Fibroblast of the aortic adventitia (primary cell): ENCODE results near the gene OASL. TPM values are rescaled to one million over a fixed set of nuclear protein-coding genes. Genes with fewer than 3 reads are reported as not detected.

Experiments
- DNase-seq: peaks from one replicate; pipeline ENCODE4 v3.0.0-alpha.2; 2010; ENCODE audit warnings: low read depth
- H3K4me3 ChIP-seq: 2 replicates; pipeline ENCODE4 v1.5.1; 2011; ENCODE audit warnings: low read depth, mild to moderate bottlenecking, control low read depth, low read length, moderate library complexity
- total RNA-seq: library from RNA; depleted of rRNA; stranded (reverse); fragments of >200 nt; gene quantifications from 2 replicates; pipeline ENCODE4 v1.2.3, GENCODE V29; 2012; ENCODE audit warnings: low replicate concordance
- TF ChIP-seq, protein P1 (sequence below): IDR thresholded peaks from 2 replicates; pipeline ENCODE4 v1.5.1; 2011; ENCODE audit warnings: mild to moderate bottlenecking, low read length, control low read depth, inconsistent platforms; ENCODE audit not compliant: insufficient read depth

Gene OASL
- total RNA-seq, 1 donor, result not detected

GRCh38 chr12:121001841-121002483 is 37.1 kb downstream of the OASL start:
- no peak overlapping the region for H3K4me3 ChIP-seq
- no peak for DNase-seq
- TF ChIP-seq, protein P1, sequence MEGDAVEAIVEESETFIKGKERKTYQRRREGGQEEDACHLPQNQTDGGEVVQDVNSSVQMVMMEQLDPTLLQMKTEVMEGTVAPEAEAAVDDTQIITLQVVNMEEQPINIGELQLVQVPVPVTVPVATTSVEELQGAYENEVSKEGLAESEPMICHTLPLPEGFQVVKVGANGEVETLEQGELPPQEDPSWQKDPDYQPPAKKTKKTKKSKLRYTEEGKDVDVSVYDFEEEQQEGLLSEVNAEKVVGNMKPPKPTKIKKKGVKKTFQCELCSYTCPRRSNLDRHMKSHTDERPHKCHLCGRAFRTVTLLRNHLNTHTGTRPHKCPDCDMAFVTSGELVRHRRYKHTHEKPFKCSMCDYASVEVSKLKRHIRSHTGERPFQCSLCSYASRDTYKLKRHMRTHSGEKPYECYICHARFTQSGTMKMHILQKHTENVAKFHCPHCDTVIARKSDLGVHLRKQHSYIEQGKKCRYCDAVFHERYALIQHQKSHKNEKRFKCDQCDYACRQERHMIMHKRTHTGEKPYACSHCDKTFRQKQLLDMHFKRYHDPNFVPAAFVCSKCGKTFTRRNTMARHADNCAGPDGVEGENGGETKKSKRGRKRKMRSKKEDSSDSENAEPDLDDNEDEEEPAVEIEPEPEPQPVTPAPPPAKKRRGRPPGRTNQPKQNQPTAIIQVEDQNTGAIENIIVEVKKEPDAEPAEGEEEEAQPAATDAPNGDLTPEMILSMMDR, result no peak

DNA sequence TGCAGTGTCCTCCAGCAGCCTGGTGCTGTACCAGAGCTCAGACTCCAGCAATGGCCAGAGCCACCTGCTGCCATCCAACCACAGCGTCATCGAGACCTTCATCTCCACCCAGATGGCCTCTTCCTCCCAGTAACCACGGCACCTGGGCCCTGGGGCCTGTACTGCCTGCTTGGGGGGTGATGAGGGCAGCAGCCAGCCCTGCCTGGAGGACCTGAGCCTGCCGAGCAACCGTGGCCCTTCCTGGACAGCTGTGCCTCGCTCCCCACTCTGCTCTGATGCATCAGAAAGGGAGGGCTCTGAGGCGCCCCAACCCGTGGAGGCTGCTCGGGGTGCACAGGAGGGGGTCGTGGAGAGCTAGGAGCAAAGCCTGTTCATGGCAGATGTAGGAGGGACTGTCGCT is 38.0 kb downstream of the OASL start:
- no peak for DNase-seq
- H3K4me3 ChIP-seq, result no peak overlapping the region
- TF ChIP-seq, protein P1, result no peak

GRCh38 chr12:121000530-121000929 is 38.5 kb downstream of the OASL start:
- H3K4me3 ChIP-seq, result no peak overlapping the region
- no peak for DNase-seq
- TF ChIP-seq, protein P1, result no peak

DNA sequence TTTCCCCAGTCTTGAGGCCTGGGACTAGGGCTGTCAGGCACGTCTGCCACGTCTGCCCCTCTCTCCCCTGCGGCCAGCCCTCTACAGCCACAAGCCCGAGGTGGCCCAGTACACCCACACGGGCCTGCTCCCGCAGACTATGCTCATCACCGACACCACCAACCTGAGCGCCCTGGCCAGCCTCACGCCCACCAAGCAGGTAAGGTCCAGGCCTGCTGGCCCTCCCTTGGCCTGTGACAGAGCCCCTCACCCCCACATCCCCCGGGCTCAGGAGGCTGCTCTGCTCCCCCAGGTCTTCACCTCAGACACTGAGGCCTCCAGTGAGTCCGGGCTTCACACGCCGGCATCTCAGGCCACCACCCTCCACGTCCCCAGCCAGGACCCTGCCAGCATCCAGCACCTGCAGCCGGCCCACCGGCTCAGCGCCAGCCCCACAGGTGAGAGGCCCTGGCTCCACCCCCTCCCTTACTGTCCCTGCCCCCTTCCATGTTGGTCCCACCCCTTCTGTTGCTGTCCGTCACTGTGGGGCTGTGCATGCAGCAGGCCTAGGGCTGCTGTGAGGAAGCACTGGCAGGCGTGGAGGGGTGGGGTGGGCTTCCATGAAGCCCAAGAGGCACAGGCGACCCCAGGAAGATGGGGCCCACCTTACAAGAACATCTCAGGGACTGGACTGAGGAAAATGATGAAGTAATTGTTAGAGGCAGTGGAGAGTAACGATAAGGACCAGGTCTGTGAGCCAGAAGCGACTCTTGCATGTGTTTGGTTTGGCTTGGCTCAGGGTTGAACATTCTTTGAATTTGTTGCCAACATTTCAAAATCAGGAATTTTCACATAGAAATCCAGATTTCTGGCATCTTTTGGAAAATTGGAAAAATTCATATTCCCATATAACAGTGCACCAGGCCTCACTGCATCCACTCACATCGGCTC is 39.6 kb downstream of the OASL start:
- no peak overlapping the region for H3K4me3 ChIP-seq
- TF ChIP-seq, protein P1, result no peak
- peak; percentile 90 for DNase-seq

DNA sequence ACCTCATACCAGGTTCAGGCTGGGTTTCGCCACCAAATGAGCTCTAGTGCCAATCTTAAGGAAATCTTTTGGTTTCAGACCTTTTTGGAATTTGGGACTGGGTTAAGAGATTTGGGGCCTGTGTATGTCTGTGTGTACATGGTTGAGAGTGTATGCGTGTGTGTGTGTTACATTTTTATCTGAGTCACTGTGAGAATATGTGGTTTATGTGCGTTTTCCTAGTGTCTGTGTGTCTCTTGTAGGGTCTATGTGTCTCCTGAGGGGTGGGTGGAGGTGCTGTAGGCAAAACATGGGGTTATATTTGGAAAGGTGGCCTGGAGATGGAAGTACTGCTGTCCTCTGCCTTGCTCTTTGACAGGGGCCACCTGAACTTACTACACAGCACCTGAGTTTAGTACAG is 40.6 kb downstream of the OASL start:
- TF ChIP-seq, protein P1, result no peak
- peak; percentile 16 for DNase-seq
- H3K4me3 ChIP-seq, result no peak overlapping the region

GRCh38 chr12:120997448-120997847 is 41.6 kb downstream of the OASL start:
- TF ChIP-seq, protein P1, result no peak
- DNase-seq, result no peak
- H3K4me3 ChIP-seq, result no peak overlapping the region
